ENCODE measurements around the gene MORC2.

The MORC2 gene

GRCh38 chr22:30889268-30889995, 79.1 kb downstream of the MORC2 start:
- DNase-seq (ENCODE audit: low read depth in 2 of 2), result no peak

GRCh38 chr22:30887861-30888260, 80.7 kb downstream of the MORC2 start:
- no peak for DNase-seq (ENCODE audit: low read depth in 2 of 2)

- DNase-seq (ENCODE audit: low read depth in 2 of 2), result no peak
These were observed 81.1 kb downstream of the MORC2 start for GRCh38 chr22:30887453-30887852.

- no peak for DNase-seq (ENCODE audit: low read depth in 2 of 2)
These were observed 83.0 kb downstream of the MORC2 start for GRCh38 chr22:30885591-30885990.

GRCh38 chr22:30885001-30885366, 83.6 kb downstream of the MORC2 start:
- no peak for DNase-seq (ENCODE audit: low read depth in 2 of 2)

- DNase-seq (ENCODE audit: low read depth in 2 of 2), result no peak
These were observed 84.2 kb downstream of the MORC2 start for GRCh38 chr22:30884211-30885000.

GRCh38 chr22:30883586-30884145, 84.9 kb downstream of the MORC2 start:
- no peak for DNase-seq (ENCODE audit: low read depth in 2 of 2)

- DNase-seq (ENCODE audit: low read depth in 2 of 2), result no peak
These were observed 85.5 kb downstream of the MORC2 start for GRCh38 chr22:30882974-30883533.

- no peak for DNase-seq (ENCODE audit: low read depth in 2 of 2)
These were observed 86.3 kb downstream of the MORC2 start for GRCh38 chr22:30882184-30882717.

- no peak for DNase-seq (ENCODE audit: low read depth in 2 of 2)
These were observed 87.0 kb downstream of the MORC2 start for GRCh38 chr22:30881361-30882183.

GRCh38 chr22:30880847-30881246, 87.7 kb downstream of the MORC2 start:
- DNase-seq (ENCODE audit: low read depth in 2 of 2), result no peak

- no peak for DNase-seq (ENCODE audit: low read depth in 2 of 2)
These were observed 88.4 kb downstream of the MORC2 start for GRCh38 chr22:30880181-30880601.

- no peak for DNase-seq (ENCODE audit: low read depth in 2 of 2)
These were observed 89.2 kb downstream of the MORC2 start for GRCh38 chr22:30879415-30879797.

GRCh38 chr22:30878516-30879414, 89.8 kb downstream of the MORC2 start:
- no peak for DNase-seq (ENCODE audit: low read depth in 2 of 2)

- DNase-seq (ENCODE audit: low read depth in 2 of 2), result no peak
These were observed 90.7 kb downstream of the MORC2 start for GRCh38 chr22:30877662-30878515.

- DNase-seq (ENCODE audit: low read depth in 2 of 2), result no peak
These were observed 91.5 kb downstream of the MORC2 start for GRCh38 chr22:30876915-30877553.

- DNase-seq (ENCODE audit: low read depth in 2 of 2), result no peak
These were observed 92.3 kb downstream of the MORC2 start for GRCh38 chr22:30876221-30876751.

- DNase-seq (ENCODE audit: low read depth in 2 of 2), result no peak
These were observed 92.9 kb downstream of the MORC2 start for GRCh38 chr22:30875481-30876215.
